Measurements from ENCODE around the gene FOXO3.
A peak's percentile ranks its signal among the peaks of the same experiment; 100 is the strongest.
"Not testable (repeated sequence)": the region's sequence is repeated elsewhere in the genome, so short reads cannot be mapped to it uniquely, and the experiment has no call there.

The FOXO3 gene

DNA sequence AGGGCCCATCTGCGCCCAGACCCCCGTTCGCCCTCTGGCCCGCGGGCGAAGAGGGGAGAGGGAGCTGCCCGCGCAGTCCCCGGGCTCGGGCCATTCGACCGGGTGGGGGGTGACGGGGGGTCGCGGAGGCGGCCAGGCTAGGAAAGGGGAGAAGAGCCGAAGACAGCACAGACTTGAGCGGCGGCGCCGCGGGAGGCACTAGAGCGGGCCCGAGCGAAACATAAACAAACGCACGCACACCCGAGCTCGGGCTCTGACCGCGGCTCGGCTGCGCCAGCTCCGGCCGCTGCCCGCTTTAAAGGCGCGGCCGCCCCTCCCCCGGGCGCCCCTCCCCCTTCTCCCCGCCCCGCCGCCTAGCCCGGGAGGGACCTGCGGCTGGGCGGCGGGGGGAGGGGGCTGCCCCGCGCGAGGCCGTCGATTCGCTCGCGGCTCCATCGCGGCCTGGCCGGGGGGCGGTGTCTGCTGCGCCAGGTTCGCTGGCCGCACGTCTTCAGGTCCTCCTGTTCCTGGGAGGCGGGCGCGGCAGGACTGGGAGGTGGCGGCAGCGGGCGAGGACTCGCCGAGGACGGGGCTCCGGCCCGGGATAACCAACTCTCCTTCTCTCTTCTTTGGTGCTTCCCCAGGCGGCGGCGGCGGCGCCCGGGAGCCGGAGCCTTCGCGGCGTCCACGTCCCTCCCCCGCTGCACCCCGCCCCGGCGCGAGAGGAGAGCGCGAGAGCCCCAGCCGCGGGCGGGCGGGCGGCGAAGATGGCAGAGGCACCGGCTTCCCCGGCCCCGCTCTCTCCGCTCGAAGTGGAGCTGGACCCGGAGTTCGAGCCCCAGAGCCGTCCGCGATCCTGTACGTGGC, at the start of gene FOXO3:
TSS of gene FOXO3 (plus strand) at position 455 of the 846 bp plus-strand sequence. CDS start at position 747, 292 bp downstream.
- DNase-seq: peak; percentile 72

DNA sequence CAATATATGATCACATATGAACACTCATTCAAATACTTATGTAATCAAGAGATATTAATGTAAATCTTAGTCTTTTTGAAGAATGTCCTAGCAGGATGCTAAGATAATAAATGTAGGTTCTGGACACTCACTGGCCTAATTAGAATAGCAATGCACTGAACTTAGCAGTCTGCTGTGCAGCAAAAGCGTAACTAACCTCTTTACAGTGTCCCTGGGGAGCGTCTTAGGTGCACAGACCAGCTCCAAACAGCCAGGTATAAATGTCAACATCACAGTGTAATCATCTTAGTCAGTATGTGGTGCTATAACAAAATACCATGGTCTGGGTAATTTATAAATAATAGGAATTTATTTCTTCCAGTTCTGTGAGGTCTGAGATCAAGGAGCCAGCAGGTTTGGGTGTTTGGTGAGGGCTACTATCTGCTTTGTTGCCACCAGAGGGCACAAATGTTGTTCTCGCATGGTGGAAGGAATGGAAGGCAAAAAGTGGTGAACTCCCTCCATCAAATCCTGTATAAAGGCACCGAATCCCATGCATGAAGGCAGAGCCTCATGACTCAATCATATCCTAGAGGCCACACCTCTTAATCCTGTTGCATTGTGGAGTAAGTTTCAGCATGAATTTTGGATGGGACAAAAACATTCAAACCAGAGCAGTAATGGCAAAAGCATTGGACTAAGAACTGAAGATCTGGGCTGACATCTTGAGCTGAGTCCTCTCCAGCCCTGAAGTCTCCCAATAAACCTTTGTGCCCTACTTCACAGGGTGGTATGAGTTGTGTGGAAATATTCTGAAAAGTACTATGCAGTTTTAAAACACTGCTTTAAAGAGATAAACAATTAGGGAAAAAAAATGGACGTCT, 41.8 kb upstream of the FOXO3 start:
- DNase-seq: no peak

DNA sequence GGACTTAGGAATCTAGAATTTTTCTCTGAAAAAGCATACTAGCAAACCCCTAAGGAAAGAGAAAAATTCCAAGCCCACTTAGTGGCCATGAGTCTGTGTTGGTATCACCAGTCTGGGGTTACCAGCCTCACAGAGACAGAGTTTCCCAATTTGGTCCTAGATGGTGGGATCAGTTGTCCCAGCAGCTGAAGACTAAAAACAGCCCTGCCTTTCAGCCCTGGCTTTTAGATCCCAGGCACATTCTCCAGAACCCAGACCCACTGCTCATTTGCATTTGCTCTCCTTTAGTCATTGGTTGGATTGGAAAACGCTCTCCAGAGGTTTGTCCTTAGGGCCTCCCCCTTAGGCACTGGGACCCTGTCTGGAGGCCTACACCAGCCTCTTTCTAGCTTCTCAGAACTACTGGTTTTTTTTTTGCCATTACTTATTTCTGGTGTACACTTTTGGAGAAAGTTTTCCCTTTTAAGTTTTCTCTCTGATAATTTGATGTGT, 39.1 kb upstream of the FOXO3 start:
- no peak for DNase-seq

DNA sequence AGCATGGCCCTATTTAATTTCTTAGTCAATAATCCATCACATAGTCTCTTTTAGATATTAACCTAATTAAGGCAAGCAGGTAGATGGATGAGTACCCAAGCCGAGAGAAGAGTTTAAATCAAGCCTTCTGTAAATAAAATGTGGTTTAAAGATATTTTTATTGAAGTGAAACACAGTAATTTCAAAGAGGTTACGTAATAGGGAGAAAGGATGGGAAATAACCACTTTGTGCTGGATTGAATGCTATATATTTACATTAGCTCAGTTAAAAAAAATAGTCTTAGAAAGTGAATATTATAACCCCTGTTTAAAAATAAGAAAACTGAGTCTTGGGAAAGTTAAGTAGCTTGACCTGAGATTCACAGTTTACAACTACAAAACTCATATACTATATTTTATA, 37.0 kb upstream of the FOXO3 start:
- no peak for DNase-seq

DNA sequence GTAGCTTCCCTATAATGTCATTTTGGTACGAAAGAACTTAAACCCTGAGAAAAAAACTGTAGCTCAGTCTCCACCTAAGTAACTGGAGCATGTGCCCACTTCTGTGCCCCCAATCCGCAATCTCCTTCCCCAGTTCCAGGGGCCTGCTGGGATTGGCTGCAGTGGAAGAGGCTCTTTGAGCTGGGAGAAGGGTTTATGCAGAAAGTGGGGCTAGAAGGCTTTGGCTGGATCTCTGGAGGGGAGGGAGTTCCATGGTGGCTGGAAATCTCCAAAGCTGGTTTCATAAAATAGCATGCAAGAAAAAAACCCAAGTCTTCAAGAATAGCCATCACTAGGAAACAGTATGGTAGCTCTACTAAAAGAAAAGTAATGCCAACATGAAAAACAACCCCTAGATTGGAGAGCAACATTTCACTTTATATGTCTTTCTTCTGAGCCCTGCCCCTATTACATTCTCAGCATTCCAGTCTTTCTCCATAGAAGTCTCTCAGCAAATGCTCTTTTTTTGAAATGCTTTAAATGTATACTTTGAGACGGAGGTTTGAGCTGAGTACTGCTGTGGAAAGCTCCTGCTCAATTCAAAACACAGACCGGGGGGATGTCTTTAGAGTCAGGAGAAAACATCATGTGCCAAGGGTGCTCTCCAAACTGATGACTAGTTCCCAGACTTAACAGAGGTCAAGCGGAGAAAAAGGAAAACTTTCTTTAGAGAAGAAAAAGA, 36.0 kb upstream of the FOXO3 start:
- no peak for DNase-seq

DNA sequence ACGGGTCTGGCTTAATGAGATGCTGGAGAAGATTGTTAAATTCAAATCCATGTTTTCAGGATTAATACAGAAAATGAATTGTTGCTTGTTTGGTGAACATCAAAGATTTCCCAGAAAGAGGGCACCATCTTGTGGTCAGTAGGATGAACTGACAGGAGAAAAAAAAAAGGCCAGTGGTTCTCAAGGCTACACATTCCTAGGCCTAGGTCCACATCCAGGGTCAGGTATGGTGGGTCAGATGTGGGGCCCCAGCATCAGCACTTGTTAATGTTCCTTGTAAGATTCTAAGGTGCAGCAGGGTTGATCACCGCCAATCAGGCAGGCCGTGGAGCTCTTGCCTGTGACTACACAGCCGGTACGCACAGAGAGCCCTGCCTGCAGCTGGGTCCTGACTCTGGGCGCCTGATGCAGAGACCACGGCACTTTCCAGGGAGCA, 34.0 kb upstream of the FOXO3 start:
- no peak for DNase-seq

DNA sequence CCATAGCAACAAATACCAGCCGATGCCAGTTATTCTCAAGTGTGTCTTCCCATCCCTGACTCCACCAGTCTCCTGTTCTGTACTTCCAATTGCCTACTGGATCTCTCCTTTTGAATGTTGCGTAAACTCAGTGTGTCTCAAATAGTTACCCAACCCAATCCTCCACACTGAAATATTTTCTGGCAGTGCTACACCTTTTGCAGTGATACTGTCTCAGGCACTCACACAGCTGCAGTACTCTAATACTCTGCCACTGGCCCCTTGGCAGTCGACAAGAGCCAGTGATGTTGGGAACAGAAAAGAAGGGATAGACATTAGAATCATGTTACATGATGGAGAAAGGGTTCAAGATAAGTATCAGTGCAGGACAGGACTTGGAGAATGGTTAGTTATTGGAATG, 31.8 kb upstream of the FOXO3 start:
- DNase-seq: no peak

DNA sequence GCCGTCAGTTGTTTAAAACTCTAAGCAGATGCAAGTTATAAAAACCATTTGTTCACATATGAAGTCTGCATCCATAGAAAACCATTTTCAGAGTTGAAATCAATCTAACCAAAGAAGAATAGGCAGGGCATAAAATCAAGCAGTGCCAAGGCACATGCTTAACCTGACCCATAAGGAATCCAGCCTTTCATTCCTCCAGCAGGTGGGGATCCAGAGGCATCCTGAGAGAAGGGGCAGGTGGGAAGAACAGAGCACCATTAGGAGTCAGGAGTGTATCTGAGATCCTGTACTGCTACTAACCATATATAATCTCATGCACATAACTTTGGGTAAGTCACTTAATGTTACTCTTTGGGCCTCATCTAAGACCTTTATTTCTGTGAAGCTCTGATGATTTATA, 29.4 kb upstream of the FOXO3 start:
- DNase-seq: no peak

DNA sequence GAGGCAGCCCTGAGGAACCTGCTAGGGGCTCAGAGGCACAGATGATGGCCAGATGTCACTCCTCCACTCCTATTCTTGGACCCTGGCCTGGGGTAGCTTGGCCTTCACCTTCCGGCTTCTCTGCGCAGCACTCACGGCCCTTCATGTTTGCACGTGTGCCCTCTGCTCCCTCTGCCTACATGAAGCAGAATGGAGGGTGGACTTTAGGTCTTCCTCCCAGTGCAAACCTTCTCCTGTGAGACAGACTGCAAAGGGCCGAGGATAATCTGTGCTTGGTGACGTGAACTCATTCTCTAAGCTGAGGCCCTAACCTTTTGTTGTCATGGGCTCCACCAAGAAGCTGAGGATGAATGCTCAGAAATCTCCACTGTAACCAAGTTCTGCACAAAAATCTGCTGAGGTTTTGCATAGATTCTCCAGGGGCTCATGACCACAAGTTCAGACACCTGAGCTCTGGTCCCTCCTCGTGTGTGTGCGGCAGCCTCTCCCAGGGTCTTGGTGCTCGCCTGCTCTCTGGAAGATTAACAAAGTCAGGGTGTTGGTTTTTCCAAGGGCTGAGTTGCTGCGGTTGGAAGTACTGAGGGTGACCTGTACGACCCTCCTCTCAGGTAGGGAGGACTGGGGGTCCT, 25.5 kb upstream of the FOXO3 start:
- no peak for DNase-seq

DNA sequence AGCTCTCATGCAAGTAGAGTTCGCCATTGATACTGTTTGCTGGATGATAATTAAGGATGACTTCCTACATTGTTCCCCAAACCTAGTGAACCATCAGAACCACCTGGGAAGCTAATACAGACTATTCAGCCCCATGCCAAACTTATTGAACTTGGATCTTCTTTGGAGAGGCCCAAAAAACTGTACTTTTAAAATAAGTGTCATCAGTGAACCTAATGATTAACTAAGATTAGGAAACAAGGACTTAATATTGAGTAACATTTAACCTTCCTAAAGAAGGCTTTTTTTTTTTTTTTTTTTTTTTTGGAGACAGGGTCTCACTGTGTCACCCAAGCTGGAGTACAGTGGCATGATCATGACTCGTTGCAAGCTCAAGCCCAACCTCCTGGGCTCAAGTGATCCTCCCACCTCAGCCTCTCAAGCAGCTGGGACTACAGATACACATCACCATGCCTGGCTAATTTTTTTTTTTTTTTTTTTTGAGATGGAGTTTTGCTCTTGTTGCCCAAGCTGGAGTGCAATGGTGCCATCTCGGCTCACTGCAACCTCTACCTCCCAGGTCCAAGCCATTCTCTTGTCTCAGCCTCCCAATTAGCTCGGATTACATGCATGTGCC, 24.7 kb upstream of the FOXO3 start:
- DNase-seq: not testable (repeated sequence)

DNA sequence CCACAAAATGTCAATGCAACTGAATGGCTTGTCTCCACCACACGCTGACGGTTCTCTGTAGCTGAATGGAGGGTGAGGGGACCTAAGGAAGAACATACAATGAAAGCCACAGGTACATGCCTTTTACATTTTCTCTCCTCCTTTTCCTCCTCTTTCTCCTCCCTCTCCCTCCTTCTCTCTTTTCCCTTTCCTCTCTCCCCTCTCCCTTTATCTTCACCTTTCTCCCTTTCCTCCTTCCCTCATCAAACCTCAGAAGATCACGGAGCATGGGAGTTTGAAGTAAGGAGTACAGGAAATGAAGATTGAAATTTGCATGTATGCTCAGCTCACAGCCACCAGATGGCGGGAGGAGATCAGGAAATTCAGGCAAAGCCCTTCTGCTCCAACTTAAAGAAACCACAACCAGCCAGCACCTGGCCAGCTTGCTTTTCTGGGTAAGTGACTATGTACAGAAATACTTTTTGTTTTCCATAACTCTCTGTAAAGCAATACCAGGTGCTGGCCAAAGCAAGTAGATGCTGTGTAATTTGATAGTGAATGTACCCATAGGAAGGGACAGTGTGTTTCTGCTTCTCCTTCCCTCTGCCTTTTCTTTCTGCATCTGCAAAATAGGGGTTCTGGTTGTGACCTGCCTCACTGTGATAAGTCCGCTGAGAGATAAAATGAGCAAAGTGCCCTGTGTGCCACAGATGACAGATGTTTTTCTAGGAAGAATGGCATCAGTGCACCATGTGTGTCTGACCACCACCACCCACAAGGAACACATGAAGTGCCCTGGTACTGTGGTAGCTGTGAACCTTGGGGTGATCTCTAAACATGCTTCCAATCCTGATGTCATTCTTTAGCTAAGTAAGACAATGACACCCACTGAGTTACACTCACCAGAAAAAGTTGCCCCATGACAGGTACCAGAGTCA, 18.6 kb upstream of the FOXO3 start:
- DNase-seq: peak; percentile 23

DNA sequence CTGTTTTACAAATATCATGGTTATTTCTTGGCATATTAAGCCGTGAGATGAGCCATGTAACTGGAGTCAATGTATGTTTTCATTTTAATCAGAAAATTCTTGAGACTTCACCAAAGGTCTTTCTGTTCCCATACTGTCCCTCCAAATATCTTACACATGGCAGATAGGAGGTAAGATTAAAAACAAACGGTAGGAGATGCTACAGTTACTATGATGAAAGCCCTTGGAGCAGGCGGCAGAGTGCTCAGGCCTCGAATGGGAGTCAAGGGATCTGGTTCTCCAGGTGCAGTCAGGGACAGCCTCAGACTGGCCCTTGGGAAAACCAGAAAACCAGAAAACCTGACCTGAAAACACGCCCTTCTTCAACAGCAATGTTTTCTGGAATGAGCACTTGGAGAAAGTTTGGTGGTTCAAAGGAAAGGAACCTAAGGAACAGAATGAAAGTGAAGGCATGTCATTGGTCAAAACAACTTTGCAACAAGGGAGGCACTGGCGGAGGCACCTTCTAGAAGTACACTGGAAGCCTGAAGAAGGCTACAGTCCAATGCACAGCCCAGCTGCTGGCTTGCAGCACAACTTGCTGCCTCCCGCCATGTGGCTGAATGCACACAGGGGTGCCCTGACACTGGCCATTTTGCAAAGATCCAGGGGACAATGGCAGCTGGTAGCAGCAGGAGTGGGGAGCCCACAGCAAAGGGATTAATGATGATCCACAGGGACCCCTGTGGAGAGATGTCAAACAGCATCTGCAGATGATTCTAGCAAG, 17.4 kb upstream of the FOXO3 start:
- DNase-seq: no peak

DNA sequence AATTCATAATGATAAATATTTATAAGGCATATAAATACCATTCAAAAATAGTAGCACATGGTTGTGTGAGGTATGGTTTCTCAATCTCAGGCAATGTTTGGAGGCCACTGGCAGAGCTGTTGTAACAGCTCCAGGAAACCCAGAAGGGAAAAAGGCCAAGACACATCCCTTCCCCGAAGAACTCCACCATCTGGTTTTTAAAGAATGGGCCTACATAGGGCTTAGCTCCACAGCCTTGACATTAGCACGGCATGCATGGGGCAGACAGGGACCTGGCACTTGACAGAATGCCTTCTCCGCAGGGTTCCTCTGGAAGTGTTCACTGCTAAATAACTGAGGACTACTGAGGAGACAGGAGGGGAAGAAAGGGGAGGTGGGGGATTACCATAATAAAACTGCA, 16.1 kb upstream of the FOXO3 start:
- no peak for DNase-seq

DNA sequence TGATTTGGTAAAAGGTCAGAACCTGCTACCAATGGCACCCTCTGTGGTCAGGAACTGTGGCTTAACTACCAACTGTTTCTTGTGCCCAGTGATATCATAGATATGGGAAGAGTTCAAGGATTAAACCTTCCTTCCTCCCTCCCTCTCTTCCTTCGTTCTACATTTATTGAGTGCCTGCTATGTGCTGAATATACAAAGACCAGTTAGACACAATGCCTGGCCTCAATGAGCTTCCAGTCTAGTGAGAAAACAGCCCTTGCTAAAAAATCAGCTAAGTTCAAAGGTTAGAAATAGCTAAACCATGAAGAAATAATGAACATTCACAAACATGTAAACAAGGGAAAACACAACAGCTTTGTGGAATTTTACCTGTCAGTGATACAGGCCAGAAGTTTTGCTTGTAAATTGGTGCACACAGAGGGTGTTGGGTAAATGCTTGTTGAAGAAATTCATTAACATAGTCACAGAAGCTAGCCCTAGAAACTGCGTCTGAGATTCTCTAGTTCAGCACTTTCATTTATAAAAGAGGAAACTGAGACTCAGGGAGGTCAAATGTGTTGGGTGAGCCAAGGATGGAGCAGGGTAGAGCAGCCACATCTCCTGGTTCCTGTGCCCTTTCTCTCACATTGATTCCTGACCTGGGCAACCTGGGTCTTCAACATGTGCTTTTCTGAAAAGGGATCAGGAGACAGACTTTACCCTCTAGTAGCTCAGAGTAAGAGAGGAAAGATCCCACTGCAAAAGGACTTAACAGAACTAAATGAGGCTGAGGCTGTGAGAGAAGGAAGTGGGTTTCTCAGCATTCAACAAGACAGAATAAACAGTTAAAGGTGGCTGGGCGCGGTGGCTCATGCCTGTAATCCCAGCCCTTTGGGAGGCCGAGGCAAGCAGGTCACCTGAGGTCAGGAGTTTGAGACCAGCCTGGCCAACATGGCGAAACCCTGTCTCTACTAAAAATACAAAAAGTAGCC, 14.4 kb upstream of the FOXO3 start:
- DNase-seq: no peak

DNA sequence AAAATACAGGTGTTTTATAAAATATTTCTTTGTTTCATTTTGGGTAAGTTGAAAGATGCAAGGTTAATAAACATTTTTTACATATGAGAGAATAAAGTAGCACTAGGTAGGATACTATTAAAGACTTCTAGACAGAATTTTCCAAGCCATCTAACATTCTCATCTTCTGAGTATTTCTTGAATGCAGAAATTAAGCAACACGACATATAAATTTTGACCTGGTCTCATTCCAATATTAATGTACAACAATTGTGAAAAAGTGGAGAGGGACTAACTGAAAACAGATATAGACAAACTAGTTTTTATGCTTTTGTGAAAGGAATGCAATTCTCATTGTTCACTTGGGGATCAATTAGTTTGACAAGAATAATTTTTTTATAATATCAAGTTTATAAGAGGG, 11.5 kb upstream of the FOXO3 start:
- DNase-seq: no peak

DNA sequence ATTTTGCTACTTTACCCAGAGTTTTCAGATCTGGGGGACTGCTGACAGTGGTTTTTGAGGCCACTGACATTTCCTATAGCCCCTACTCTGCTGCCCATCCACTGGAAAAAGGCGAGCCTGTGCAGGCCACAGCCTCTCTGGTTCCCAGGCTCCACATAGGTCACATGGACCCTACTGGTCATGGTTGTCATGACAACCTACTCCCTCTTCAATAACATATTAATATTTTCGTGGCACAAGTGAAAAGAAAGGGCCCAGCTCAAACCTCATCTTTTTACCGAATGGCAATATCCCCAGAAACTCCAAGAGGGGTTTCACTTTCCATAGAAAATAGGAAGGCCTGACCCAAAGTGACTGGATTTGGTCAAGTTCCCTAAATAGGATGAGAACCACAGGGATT, 11.0 kb upstream of the FOXO3 start:
- no peak for DNase-seq

DNA sequence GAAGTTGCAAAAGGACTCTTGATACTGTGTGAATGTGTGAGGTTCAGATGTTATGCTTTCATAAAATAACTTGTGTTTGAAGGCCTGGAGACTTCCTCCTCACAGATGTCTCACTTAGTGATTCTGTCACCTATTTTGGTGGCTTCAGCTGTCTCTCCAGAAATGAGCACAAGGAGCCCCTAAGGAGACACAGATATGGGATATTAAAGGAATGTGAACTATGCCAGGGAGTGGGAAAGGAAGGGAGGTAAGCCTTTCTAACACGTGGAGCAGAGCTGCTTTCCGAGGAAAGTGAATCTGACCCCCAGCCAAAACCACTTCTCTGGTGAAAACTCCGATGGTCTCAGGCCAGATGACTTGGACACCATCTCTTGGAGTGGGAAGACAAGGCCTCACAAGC, 10.5 kb upstream of the FOXO3 start:
- no peak for DNase-seq

DNA sequence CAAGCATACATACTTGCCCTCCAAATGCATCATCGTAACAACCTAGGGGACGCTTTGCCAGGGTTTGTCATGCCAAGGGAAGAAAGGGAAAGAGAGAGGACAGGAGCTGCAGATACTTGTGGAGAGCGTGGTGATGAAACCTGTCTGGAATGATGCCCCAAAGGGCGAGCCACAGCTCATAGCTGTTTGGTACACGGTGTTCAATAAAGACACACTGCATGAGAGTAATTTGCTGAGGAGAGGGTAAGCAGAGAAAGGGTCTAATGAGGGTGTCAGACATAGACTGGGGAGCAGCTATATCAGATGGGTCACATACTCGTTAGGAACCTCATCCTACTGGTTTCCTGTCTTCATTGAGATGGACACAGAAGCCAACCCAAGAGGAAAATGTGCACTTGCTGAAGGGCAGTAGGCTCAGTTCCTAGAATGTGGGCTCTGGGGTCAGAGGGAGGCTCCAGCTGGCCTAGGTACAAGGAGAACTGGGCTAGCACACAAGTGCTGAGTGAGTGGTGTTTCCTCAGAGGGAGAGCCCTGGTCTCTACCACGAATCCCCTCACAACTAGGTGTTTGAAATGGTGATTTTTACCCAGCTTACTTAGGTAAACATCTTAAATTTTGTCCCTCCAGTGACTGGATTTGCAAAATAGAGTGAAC, 5.2 kb upstream of the FOXO3 start:
- DNase-seq: no peak

DNA sequence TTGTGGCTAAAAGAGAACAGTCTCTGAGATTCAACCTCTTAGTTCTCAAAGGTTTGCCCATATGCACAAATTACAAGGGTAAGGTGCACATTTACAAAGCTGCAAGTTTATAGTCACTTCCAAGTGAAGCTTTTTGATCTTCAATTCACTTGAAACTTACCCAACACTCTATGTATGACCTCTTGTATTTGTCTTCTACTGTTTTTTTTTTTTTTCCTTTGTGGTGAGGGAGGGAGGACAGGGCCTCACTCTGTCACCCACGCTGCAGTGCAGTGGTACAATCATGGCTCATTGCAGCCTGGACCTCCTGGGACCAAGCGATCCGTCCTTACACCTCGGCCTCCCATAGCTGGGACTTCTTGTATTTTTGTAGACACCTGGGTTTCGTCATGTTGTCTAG, 4.5 kb upstream of the FOXO3 start:
- no peak for DNase-seq
